GM12878 (cell line): ENCODE results near the gene EXD3. TPM values are rescaled to one million over a fixed set of nuclear protein-coding genes. Genes with fewer than 3 reads are reported as not detected.

Source experiments
- ATAC-seq: fragments of 200-7000 bp; cut with Tn5 transposase; 3 replicates; pipeline ENCODE4 v1.9.1; 2020; ENCODE audit warnings: mild to moderate bottlenecking, moderate library complexity
- BruUV-seq: library from RNA; stranded (reverse); fragments of 400-500 nt; replicated peaks from 2 replicates; lab custom pipeline; 2021; lab: Mats Ljungman, UMichigan
- CTCF ChIA-PET: fragments of 300-600 bp; sonication (Branson Sonifier 250); formaldehyde crosslinking; extraction: SDS; loops from one replicate; lab custom pipeline; 2021; ENCODE audit warnings: inconsistent platforms; lab: Yijun Ruan, JAX
- POLR2A ChIA-PET: fragments of 350-600 bp; formaldehyde crosslinking; extraction: SDS; loops from one replicate; lab custom pipeline; 2021; ENCODE audit warnings: inconsistent platforms; lab: Charles Lee
- RAD21 ChIA-PET: fragments of 300-600 bp; sonication (Branson Sonifier 250); formaldehyde crosslinking; loops from one replicate; lab custom pipeline; 2023; ENCODE audit warnings: antibody characterized with exemption; ENCODE audit not compliant: unreplicated experiment; lab: Charles Lee
- SMC1A ChIA-PET: fragments of 300-600 bp; sonication (Branson Sonifier 250); formaldehyde crosslinking; loops from one replicate; lab custom pipeline; 2023; ENCODE audit not compliant: unreplicated experiment, uncharacterized antibody; lab: Charles Lee
- DNase-seq: peaks from one replicate; pipeline ENCODE4 v3.0.0-alpha.2; 2011; ENCODE audit warnings: low read depth, low spot score
- FAIRE-seq: peaks from 3 replicates; lab custom pipeline; 2011; peaks lifted over from hg19 to GRCh38; lab: Jason Lieb, UNC
- H2AFZ ChIP-seq: 2 replicates; pipeline ENCODE4 v1.6.0; 2011; ENCODE audit warnings: low read depth, low read length, control low read depth; ENCODE audit not compliant: control insufficient read depth
- H3K27ac ChIP-seq: 2 replicates; pipeline ENCODE4 v1.5.1; 2011; ENCODE audit warnings: control low read depth; ENCODE audit not compliant: control insufficient read depth, insufficient read depth
- H3K27me3 ChIP-seq, 2 experiments: replicated peaks in 1 of 2; 2 replicates each; pipeline versions ENCODE4 v1.6.0 to v1.6.1; 2011; ENCODE audit warnings: low read length in 1 of 2; ENCODE audit not compliant: control insufficient read depth in 2 of 2, insufficient read depth in 2 of 2
- H3K36me3 ChIP-seq, 2 experiments: 2 replicates each; pipeline ENCODE4 v1.5.1; 2011; ENCODE audit warnings: low read length in 1 of 2; ENCODE audit not compliant: control insufficient read depth in 2 of 2, insufficient read depth in 2 of 2
- H3K4me1 ChIP-seq: 2 replicates; pipeline ENCODE4 v1.6.1; 2011; ENCODE audit warnings: mild to moderate bottlenecking, low read length, moderate library complexity, mixed read lengths; ENCODE audit not compliant: control insufficient read depth, insufficient read depth
- H3K4me2 ChIP-seq: 2 replicates; pipeline ENCODE4 v1.6.0; 2011; ENCODE audit warnings: control low read depth; ENCODE audit not compliant: control insufficient read depth, insufficient read depth
- H3K4me3 ChIP-seq: fragments of 200-600 bp; sonication (generic); 2 replicates; pipeline ENCODE4 v1.5.1; 2016
- H3K79me2 ChIP-seq: 2 replicates; pipeline ENCODE4 v1.6.0; 2011; ENCODE audit warnings: low read length; ENCODE audit not compliant: control insufficient read depth, insufficient read depth
- H3K9ac ChIP-seq: 2 replicates; pipeline ENCODE4 v1.8.0; 2011; ENCODE audit warnings: low read length, control low read depth, mixed read lengths; ENCODE audit not compliant: control insufficient read depth, insufficient read depth
- H3K9me3 ChIP-seq: replicated peaks from 3 replicates; pipeline ENCODE4 v1.5.1; 2011; ENCODE audit warnings: mild to moderate bottlenecking, low read length; ENCODE audit not compliant: control insufficient read depth, insufficient read depth
- H4K20me1 ChIP-seq: 2 replicates; pipeline ENCODE4 v1.6.0; 2011; ENCODE audit not compliant: control insufficient read depth, insufficient read depth
- CTCF ChIP-seq, 3 experiments: IDR thresholded peaks in 2 of 3; conservative IDR thresholded peaks in 1 of 3; 2 replicates each; pipeline ENCODE4 v1.5.1; 2011; ENCODE audit warnings: low read depth in 3 of 3, low read length in 3 of 3, mild to moderate bottlenecking in 3 of 3, control low read depth in 2 of 3, moderate library complexity in 2 of 3, inconsistent platforms in 1 of 3, mixed read lengths in 1 of 3; ENCODE audit not compliant: control insufficient read depth in 2 of 3, insufficient read depth in 1 of 3; ENCODE audit errors: extremely low read depth in 1 of 3
- JUNB ChIP-seq: IDR thresholded peaks from 2 replicates; pipeline ENCODE4 v1.6.1; 2016; ENCODE audit warnings: antibody characterized with exemption, mild to moderate bottlenecking
- MLLT1 ChIP-seq: fragments of 450-650 bp; IDR thresholded peaks from 2 replicates; pipeline ENCODE4 v1.6.1; 2016; ENCODE audit warnings: mild to moderate bottlenecking
- SKIL ChIP-seq: fragments of 450-650 bp; IDR thresholded peaks from 2 replicates; pipeline ENCODE4 v1.6.1; 2017; ENCODE audit warnings: mild to moderate bottlenecking, low read depth, inconsistent platforms; ENCODE audit not compliant: poor library complexity, severe bottlenecking
- ZNF687 ChIP-seq: fragments of 450-650 bp; IDR thresholded peaks from 2 replicates; pipeline ENCODE4 v1.6.1; 2017; ENCODE audit warnings: mild to moderate bottlenecking, moderate library complexity
- WGBS: methylation state at CpG from one replicate; pipeline ENCODE4 v1.1.6; 2016; ENCODE audit warnings: low lambda C conversion rate; ENCODE audit not compliant: insufficient replicate concordance, insufficient coverage; ENCODE audit errors: missing lambda C conversion rate; 5-methylcytosine and 5-hydroxymethylcytosine counted together
- in situ Hi-C: fragments of 300-500 bp; cut with MboI; formaldehyde crosslinking; loops from 9 replicates; pipeline ENCODE4 v1.14.3; 2018; ENCODE audit warnings: mixed read lengths
- intact Hi-C: fragments of 100-400 bp; cut with micrococcal nuclease; formaldehyde crosslinking; loops from one replicate; pipeline ENCODE4 v1.14.2; 2022; ENCODE audit not compliant: unreplicated experiment
- polyA plus RNA-seq, 11 experiments: library from polyadenylated mRNA; depleted of rRNA in 4 of 11; unstranded in 6 of 11; stranded (reverse) in 5 of 11; fragments of >200 nt; fragmentation: Nextera tagmentation in 4 of 11; fragmentation: Illumina TruSeq in 1 of 11; extraction: Ambion mirVana in 4 of 11; extraction: Trizol in 1 of 11; gene quantifications; 1 replicate in 1 of 11; 2 replicates in 10 of 11; pipeline versions ENCODE4 v1.2.1 to v1.2.3, GENCODE V29; 2011 to 2016; ENCODE audit warnings: inconsistent platforms in 2 of 11, missing spikeins in 2 of 11, low read depth in 1 of 11
- total RNA-seq, 4 experiments: library from RNA; depleted of rRNA in 3 of 4; stranded (reverse); fragments of >200 nt in 3 of 4; fragmentation: Illumina TruSeq in 1 of 4; extraction: Trizol in 1 of 4; gene quantifications; 2 replicates each; pipeline versions ENCODE4 v1.2.1 to v1.2.3, GENCODE V29; 2013 to 2021

Gene EXD3
- total and polyA plus RNA-seq, 10 of the 15 experiments (the other 5 are each of a cell fraction or from before 2014, with no cell fraction given), result 0.21 to 7.1 (median 3.6) TPM

- TF ChIP-seq CTCF (IDR thresholded peaks at IDR 0.05 in 2 of 3, conservative IDR thresholded peaks at IDR 0.05 in 1 of 3; ENCODE audit: control insufficient read depth in 2 of 3, extremely low read depth in 1 of 3, insufficient read depth in 1 of 3, low read depth in 3 of 3, low read length in 3 of 3), result peak; percentile 49 to 65 (median 53)
Observed at GRCh38 chr9:137302449-137303150, 120.4 kb downstream of the EXD3 start (continued).

- Histone ChIP-seq H3K27ac (no peak within 1 kb of the TSS), H3K79me2 (no peaks in the 10 kb centered on the region; the same call in 1 of the 2 replicates), H3K9me3 (no peaks in the 10 kb centered on the region), H3K4me3 (peak within 1 kb of the TSS; percentile 70), H4K20me1 (no peaks in the 10 kb centered on the region), H3K4me2 (peak within 1 kb of the TSS; percentile 77), H3K4me1 (peaks cover 35% of the 10 kb centered on the region), H2AFZ (peak within 1 kb of the TSS; percentile 65), H3K9ac (peak within 1 kb of the TSS; percentile 60), H3K36me3 (no peaks in the 10 kb centered on the region), H3K27me3 (no peaks in the 10 kb centered on the region; a peak in 1 of 4 replicates)
- DNase-seq, result no peak
- BruUV-seq, result no TSS peak
- ChIA-PET SMC1A (interaction anchor here (1.0 to 1.5 kb wide), 6 partner anchors 14 to 141 kb away, joined by 3 to 8 read pairs (median 4); no protein-coding TSS in a partner anchor), RAD21 (interaction anchor here (0.7 to 2.1 kb wide), 10 partner anchors 15 to 233 kb away, joined by 3 to 20 read pairs (median 4); partner anchors contain the start of gene TUBB4B), POLR2A (interaction anchor here (0.6 to 2.2 kb wide), 12 partner anchors 14 to 303 kb away, joined by 3 to 19 read pairs (median 4); partner anchors contain the start of genes ARRDC1, EXD3, NOXA1 and TUBB4B), CTCF (interaction anchor here (0.9 to 2.2 kb wide), 11 partner anchors 8 to 338 kb away, joined by 3 to 17 read pairs (median 5); partner anchors contain the start of genes EXD3, NOXA1, NSMF and TOR4A)
- FAIRE-seq, result no peak
- in situ Hi-C loops (no loop called here), intact Hi-C loops (loop anchor here (2.0 to 5.0 kb wide), 2 partner anchors 105 to 120 kb away; partner anchors contain the start of genes EXD3 and NOXA1)
- peak; percentile 71 for ATAC-seq
- 0% methylated on average over 12 of the region's 60 CpGs for WGBS
- TF ChIP-seq MLLT1 (no peak), SKIL (no peak), JUNB (no peak), ZNF687 (no peak)
Observed at GRCh38 chr9:137302118-137302448, 120.9 kb downstream of the EXD3 start, which contains the start of gene NRARP. Gene NRARP, minus strand, starts transcription at chr9:137302271. Its CDS starts 343 bp downstream, at chr9:137301928.
